HFF-Myc (cell line): Measurements from ENCODE around the gene ZBTB32.

Source experiments
- DNase-seq: peaks from one replicate; pipeline ENCODE4 v3.0.0-alpha.2; 2011; ENCODE audit warnings: low read depth; ENCODE audit errors: extremely low read depth
- H3K4me3 ChIP-seq: replicated peaks from 2 replicates; pipeline ENCODE4 v1.5.1; 2011; ENCODE audit warnings: low read depth, mild to moderate bottlenecking, control low read depth, low read length
- TF ChIP-seq, protein P1 (sequence below): IDR thresholded peaks from 2 replicates; pipeline ENCODE4 v1.5.1; 2012; ENCODE audit warnings: mild to moderate bottlenecking, low read depth, low read length, control low read depth; ENCODE audit errors: missing control alignments

ZBTB32 gene

DNA sequence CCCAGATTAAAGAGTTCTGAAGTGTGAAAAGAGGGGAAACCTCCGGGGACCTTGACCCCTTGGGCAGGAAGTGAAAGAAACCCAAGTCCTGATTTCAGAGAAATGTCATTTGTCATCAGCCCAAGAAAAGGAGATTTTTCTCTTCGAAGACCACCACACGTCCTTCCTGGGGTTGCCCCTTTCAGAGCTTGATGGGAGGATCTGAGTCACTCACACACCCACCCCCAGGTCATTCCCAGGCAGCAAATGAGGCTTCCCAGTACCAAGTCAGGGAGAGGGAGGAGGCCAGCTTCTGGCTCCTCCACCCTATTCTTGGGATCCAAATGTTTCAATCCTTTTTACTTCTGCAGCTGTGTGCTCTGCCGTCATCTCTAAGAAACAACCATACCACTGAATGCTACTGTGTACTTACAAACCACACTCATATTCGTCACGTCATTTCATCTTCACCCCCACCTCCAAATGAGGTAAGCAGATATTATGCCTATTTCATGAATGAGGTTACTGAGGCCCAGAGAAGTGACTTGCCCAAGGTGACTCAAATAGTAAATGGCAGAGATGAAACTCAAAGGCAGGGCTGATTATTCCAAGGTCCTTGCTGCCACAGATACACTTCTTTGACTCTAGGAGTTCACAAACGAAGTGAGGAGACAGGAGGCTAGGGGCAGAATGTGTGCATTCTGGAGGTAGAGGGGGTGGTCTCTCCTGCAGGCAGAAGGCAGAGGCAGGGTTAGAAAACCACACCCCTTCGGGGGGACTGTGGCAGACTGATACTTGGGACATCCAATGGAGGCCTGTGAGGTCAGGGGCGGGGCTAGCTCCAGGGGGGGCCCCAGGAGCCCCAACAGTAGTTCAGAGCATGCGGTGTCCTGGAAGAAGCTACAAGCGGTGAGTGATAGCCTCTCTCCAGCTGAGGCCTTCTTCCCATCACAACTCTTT is 8.5 kb downstream of the ZBTB32 start:
- H3K4me3 ChIP-seq: no peak overlapping the region
- TF ChIP-seq, protein P1, sequence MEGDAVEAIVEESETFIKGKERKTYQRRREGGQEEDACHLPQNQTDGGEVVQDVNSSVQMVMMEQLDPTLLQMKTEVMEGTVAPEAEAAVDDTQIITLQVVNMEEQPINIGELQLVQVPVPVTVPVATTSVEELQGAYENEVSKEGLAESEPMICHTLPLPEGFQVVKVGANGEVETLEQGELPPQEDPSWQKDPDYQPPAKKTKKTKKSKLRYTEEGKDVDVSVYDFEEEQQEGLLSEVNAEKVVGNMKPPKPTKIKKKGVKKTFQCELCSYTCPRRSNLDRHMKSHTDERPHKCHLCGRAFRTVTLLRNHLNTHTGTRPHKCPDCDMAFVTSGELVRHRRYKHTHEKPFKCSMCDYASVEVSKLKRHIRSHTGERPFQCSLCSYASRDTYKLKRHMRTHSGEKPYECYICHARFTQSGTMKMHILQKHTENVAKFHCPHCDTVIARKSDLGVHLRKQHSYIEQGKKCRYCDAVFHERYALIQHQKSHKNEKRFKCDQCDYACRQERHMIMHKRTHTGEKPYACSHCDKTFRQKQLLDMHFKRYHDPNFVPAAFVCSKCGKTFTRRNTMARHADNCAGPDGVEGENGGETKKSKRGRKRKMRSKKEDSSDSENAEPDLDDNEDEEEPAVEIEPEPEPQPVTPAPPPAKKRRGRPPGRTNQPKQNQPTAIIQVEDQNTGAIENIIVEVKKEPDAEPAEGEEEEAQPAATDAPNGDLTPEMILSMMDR: no peak
- no peak for DNase-seq

DNA sequence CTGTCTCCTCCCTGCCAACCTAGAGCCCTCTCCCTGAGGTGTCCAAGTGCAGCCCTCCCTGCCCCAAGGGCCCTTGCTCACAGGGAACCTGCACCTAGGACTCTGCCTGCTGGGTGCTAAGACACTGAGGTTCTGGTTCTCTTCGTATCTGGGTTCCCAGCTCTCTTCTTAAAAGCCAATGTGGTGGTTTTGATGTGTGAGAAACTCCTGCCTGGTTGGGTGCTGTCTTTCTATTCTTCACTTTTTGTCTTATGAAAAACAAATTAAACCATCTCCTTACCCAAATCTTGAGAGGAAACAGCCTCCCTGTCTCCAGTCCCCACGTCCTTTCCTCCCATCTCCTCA is 9.1 kb downstream of the ZBTB32 start:
- no peak for DNase-seq
- no peak overlapping the region for H3K4me3 ChIP-seq
- TF ChIP-seq, protein P1: no peak

DNA sequence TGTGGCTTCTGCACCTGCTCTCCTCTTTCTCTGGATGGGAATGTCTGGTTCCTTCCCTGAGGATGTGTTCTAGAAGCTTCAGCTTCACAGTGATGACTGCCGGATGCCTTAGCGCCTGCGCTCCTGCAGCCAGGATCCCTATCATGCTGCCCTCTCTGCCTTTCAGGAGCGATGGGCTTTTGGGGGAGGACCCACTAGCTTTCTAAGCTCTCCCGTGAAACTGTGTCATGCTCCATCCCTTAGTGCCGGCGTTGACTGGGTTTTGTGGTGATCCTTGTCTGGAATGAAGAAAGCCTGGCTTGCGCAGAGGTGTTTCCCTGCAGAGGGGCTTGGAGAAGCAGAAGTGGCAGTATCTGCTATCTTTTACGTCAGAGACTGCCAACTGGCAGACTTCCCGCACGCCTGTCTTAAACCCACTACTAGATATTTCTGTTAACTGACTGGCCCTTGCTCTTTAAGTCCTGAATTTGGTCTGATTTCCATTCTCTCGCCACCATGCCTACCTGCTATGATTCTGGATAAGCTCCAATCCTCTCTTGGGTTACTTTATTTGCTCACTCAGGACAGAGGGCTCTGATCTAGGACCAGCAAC is 9.6 kb downstream of the ZBTB32 start:
- no peak overlapping the region for H3K4me3 ChIP-seq
- no peak for DNase-seq
- TF ChIP-seq, protein P1: no peak

DNA sequence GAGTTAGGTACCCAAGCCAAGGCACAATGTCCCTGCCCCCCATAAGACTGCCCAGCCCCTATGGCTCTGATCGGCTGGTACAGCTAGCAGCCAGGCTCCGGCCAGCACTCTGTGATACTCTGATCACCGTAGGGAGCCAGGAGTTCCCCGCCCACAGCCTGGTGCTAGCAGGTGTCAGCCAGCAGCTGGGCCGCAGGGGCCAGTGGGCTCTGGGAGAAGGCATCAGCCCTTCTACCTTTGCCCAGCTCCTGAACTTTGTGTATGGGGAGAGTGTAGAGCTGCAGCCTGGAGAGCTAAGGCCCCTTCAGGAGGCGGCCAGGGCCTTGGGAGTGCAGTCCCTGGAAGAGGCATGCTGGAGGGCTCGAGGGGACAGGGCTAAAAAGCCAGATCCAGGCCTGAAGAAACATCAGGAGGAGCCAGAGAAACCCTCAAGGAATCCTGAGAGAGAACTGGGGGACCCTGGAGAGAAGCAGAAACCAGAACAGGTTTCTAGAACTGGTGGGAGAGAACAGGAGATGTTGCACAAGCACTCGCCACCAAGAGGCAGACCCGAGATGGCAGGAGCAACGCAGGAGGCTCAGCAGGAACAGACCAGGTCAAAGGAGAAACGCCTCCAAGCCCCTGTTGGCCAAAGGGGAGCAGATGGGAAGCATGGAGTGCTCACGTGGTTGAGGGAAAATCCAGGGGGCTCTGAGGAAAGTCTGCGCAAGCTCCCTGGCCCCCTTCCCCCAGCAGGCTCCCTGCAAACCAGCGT is 10.4 kb downstream of the ZBTB32 start:
- H3K4me3 ChIP-seq: no peak overlapping the region
- TF ChIP-seq, protein P1: no peak
- no peak for DNase-seq

DNA sequence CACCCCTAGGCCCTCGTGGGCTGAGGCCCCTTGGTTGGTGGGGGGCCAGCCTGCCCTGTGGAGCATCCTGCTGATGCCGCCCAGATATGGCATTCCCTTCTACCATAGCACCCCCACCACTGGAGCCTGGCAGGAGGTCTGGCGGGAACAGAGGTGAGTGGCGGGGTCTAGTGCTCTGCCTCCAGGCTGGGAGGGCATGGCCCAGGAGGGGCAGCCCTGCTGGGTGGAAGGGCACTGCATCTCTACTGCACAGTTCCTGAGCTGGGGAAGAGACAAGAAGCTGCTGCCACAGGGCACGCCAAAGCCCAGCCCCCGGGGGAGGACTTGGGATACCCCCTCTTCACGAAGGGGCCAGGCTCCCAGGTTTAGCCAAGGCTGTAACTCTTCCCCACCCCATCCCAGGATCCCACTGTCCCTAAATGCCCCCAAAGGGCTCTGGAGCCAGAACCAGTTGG is 11.0 kb downstream of the ZBTB32 start:
- H3K4me3 ChIP-seq: peak overlapping the region; percentile 84
- DNase-seq: no peak
- TF ChIP-seq, protein P1: no peak

DNA sequence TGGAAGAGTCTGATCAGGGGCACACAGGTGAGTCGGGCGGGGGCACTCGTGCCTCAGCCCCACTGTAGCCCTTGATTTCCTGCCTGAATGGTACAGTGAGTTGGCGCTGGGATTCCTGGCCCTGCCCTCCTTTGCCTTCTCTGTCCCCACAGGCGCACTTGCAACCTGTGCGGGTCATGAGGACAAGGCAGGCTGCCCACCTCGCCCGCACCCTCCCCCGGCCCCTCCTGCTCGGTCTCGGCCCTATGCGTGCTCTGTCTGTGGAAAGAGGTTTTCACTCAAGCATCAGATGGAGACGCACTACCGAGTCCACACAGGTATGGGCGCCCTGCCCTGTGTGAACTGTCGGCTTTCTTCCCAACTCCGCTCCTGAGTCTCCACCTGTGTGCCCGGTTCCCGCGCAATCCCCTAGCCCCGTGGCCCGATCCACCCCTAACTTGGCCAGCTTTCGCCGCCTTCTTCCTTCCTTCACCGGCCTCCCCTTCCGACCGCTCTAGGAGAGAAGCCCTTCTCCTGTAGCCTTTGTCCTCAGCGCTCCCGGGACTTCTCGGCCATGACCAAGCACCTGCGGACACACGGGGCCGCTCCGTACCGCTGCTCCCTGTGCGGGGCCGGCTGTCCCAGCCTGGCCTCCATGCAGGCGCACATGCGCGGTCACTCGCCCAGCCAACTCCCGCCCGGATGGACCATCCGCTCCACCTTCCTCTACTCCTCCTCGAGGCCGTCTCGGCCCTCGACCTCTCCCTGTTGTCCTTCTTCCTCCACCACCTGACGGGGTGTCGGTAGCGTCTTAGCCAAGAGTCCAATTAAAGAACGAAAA is 11.8 kb downstream of the ZBTB32 start:
- TF ChIP-seq, protein P1: no peak
- H3K4me3 ChIP-seq: peak overlapping the region; percentile 84
- no peak for DNase-seq
